Measurements from ENCODE around the gene HOXB8. TPM values are rescaled to one million over a fixed set of nuclear protein-coding genes. Genes with fewer than 3 reads are reported as not detected.
A peak's percentile ranks its signal among the peaks of the same experiment; 100 is the strongest.

The HOXB8 gene
- total RNA-seq, 2 donors from 2014 or later: not detected

DNA sequence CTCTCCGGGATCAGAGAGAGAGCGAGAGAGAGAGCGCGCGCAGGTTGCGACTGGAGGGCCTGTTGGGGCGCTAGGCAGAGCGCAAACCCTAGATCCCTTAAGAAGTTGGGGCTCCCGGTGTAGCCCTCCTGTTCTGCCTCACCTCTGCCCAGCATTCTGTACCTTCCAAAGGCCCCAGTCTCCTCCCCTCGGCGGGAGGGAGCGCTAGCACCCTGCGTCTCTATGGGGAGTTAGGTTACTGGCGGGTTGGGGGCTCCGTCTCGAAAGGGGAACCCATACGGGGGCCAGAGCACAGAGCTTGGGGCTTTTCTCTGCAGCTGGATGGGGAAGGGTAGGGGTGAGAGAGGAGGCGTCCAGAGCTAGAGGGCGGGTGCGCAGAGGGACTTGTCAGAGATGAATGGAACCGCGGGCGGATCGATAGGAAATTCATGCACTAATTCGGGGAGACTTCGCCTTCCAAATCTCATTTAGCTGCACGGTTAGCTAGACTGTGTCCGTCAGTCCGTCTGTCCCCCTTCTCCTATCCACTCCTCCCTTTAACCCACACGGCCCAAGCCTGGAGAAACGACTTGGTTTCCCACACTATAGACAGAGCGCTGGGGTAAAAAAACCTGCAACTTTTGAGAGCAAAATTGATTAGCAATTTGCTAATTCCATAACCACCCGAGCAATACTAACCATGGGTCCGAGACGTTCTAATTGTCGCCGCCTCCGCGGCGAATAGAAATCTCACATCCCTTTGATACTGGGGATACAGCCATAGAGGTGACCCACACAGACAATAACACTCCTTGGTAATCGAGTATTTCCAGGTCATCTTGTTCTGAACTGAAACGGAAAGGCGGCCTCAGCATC, 36.2 kb downstream of the HOXB8 start:
- no peaks in the 10 kb centered on the region for H3K36me3 ChIP-seq (ENCODE audit: control insufficient read depth, insufficient read depth, low read length)
- peaks cover 99% of the 10 kb centered on the region for H3K27me3 ChIP-seq (ENCODE audit: control insufficient read depth, insufficient read depth, low read length, poor library complexity, severe bottlenecking)
- H3K9me3 ChIP-seq (ENCODE audit: control insufficient read depth, low read length): no peaks in the 10 kb centered on the region
- H3K9me3 Mint-ChIP-seq: no peaks in the 10 kb centered on the region
- TF ChIP-seq, protein P1, sequence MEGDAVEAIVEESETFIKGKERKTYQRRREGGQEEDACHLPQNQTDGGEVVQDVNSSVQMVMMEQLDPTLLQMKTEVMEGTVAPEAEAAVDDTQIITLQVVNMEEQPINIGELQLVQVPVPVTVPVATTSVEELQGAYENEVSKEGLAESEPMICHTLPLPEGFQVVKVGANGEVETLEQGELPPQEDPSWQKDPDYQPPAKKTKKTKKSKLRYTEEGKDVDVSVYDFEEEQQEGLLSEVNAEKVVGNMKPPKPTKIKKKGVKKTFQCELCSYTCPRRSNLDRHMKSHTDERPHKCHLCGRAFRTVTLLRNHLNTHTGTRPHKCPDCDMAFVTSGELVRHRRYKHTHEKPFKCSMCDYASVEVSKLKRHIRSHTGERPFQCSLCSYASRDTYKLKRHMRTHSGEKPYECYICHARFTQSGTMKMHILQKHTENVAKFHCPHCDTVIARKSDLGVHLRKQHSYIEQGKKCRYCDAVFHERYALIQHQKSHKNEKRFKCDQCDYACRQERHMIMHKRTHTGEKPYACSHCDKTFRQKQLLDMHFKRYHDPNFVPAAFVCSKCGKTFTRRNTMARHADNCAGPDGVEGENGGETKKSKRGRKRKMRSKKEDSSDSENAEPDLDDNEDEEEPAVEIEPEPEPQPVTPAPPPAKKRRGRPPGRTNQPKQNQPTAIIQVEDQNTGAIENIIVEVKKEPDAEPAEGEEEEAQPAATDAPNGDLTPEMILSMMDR (conservative IDR thresholded peaks at IDR 0.05): no peak
- peaks cover 71% of the 10 kb centered on the region for H3K27me3 Mint-ChIP-seq (ENCODE audit: insufficient read depth)
- no peaks in the 10 kb centered on the region for H3K36me3 Mint-ChIP-seq (ENCODE audit: low read depth)
- 4 to 5% methylated on average over 25 to 43 of the region's 43 CpGs for WGBS, 2 experiments (ENCODE audit: insufficient coverage in 1 of 2, insufficient read length in 1 of 2)
- H3K9ac ChIP-seq (ENCODE audit: extremely low read depth, low read length, poor library complexity, severe bottlenecking): no peak overlapping the region
- peak overlapping the region; percentile 72 for H3K4me3 ChIP-seq (ENCODE audit: low read length)
- peaks cover 5% of the 10 kb centered on the region for H3K4me1 Mint-ChIP-seq
- H3K27ac ChIP-seq (ENCODE audit: low read depth, low read length): no peak overlapping the region
- H3K4me1 ChIP-seq (ENCODE audit: control insufficient read depth, insufficient read depth, low read length): peaks cover 3% of the 10 kb centered on the region
- DNase-seq: peak; percentile 71
- H3K4me3 Mint-ChIP-seq: peak overlapping the region; percentile 44
- H3K27ac Mint-ChIP-seq: no peak overlapping the region

DNA sequence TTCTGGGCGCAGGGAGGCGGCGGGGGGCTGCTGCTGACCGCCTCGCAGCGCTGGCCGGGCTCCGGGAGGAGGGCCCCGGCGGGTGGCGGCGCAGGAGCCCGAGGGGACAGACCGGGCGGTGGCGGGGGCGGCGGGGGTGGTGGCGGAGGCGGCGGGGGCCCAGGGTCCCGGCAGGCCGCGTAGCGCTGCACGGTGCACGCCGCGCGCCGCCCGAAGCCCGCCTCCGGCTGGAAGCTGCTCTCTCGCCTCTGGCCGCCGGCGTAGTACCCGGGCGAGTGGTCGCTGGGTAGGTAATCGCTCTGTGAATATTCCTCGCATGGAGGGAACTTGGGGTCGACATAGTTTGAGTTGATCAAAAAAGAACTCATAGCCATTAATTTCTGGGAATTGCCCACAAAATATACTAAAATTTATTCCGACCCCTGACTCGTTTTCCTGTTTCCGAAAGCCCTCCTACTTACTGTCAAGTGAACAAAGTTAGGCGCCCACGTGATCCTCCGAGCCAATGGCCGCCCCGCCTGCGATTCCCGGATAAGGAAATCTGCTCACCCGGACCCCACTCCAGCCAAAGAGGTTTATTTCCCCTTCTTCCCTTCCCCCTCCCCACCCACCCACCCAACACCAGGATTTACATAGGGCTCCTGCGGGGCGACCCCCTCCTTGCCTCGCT, 37.0 kb downstream of the HOXB8 start, which contains the start of gene HOXB4:
Gene HOXB4 (minus strand): TSS at position 405 of the 670 bp plus-strand sequence. CDS start 31 bp downstream, at position 374.
- Mint-ChIP-seq H3K36me3 (ENCODE audit: low read depth) (no peaks in the 10 kb centered on the region), H3K27ac (no peak within 1 kb of the TSS), H3K4me1 (peaks cover 5% of the 10 kb centered on the region), H3K9me3 (no peaks in the 10 kb centered on the region), H3K4me3 (peak within 1 kb of the TSS; percentile 44), H3K27me3 (ENCODE audit: insufficient read depth) (peaks cover 63% of the 10 kb centered on the region)
- Histone ChIP-seq H3K9ac (ENCODE audit: extremely low read depth, low read length, poor library complexity, severe bottlenecking) (no peak within 1 kb of the TSS), H3K4me3 (ENCODE audit: low read length) (peak within 1 kb of the TSS; percentile 72), H3K9me3 (ENCODE audit: control insufficient read depth, low read length) (no peaks in the 10 kb centered on the region), H3K27ac (ENCODE audit: low read depth, low read length) (peak within 1 kb of the TSS; percentile 36), H3K27me3 (ENCODE audit: control insufficient read depth, insufficient read depth, low read length, poor library complexity, severe bottlenecking) (peaks cover 99% of the 10 kb centered on the region), H3K4me1 (ENCODE audit: control insufficient read depth, insufficient read depth, low read length) (peaks cover 3% of the 10 kb centered on the region), H3K36me3 (ENCODE audit: control insufficient read depth, insufficient read depth, low read length) (no peaks in the 10 kb centered on the region)
- DNase-seq: peak; percentile 94
- 1 to 4% methylated on average over 7 to 58 of the region's 58 CpGs for WGBS, 2 experiments (ENCODE audit: insufficient coverage in 1 of 2, insufficient read length in 1 of 2)
- TF ChIP-seq, protein P1 (conservative IDR thresholded peaks at IDR 0.05): no peak

DNA sequence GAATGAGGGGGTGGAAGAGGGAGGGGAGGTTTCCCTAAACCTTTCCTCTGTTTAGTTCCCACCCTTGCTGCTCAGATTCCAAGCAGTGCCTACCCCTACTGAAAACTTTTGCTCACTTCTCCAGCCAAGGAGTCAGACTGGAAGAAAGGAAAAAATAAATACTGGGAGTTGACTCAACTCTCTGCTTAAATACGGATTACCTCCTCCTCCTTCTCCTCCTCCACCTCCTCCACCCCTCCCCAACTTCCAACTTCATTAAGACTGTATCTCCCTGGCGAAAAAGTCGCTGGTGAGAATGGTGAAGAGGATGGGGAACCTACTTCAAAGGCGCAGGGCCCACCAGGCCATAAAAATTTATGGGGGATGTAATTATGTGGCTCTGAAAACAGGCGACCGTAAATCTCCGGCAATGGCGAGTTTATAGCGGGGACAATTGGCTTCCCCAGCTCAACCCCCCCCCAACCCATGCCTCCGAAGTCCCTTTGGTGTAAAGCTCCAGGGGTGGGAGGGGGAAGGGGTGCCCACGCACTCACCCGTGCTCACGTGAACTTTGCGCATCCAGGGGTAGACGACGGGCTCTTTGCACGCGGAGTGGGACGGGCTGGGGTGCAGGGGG, 37.7 kb downstream of the HOXB8 start:
- Mint-ChIP-seq H3K4me3 (peak overlapping the region; percentile 38), H3K4me1 (peaks cover 5% of the 10 kb centered on the region), H3K9me3 (no peaks in the 10 kb centered on the region), H3K36me3 (ENCODE audit: low read depth) (no peaks in the 10 kb centered on the region), H3K27me3 (ENCODE audit: insufficient read depth) (peaks cover 57% of the 10 kb centered on the region), H3K27ac (no peak overlapping the region)
- no peaks in the 10 kb centered on the region for H3K36me3 ChIP-seq (ENCODE audit: control insufficient read depth, insufficient read depth, low read length)
- no peak overlapping the region for H3K4me3 ChIP-seq (ENCODE audit: low read length)
- peak overlapping the region; percentile 36 for H3K27ac ChIP-seq (ENCODE audit: low read depth, low read length)
- DNase-seq: no peak
- peaks cover 99% of the 10 kb centered on the region for H3K27me3 ChIP-seq (ENCODE audit: control insufficient read depth, insufficient read depth, low read length, poor library complexity, severe bottlenecking)
- 0% methylated on average over 6 to 14 of the region's 19 CpGs for WGBS, 2 experiments (ENCODE audit: insufficient coverage in 1 of 2, insufficient read length in 1 of 2)
- TF ChIP-seq, protein P1 (conservative IDR thresholded peaks at IDR 0.05): no peak
- no peaks in the 10 kb centered on the region for H3K9me3 ChIP-seq (ENCODE audit: control insufficient read depth, low read length)
- H3K4me1 ChIP-seq (ENCODE audit: control insufficient read depth, insufficient read depth, low read length): peaks cover 3% of the 10 kb centered on the region
- H3K9ac ChIP-seq (ENCODE audit: extremely low read depth, low read length, poor library complexity, severe bottlenecking): no peak overlapping the region
